PFSK-1 (cell line): ENCODE results near the gene PPP2R2B.

Experiments used
- POLR2AphosphoS5 ChIP-seq: IDR thresholded peaks from 2 replicates; pipeline ENCODE4 v1.6.1; 2012; ENCODE audit warnings: low read depth, mild to moderate bottlenecking, control low read depth, low read length, moderate library complexity
- REST ChIP-seq, 2 experiments: IDR thresholded peaks; 2 replicates each; pipeline versions ENCODE4 v1.6.1 to v1.8.0; 2011 to 2012; ENCODE audit warnings: low read depth in 2 of 2, low read length in 2 of 2, control low read depth in 1 of 2, inconsistent platforms in 1 of 2, mild to moderate bottlenecking in 1 of 2, moderate library complexity in 1 of 2; ENCODE audit not compliant: insufficient read depth in 1 of 2
- TAF1 ChIP-seq: IDR thresholded peaks from 2 replicates; pipeline ENCODE4 v1.6.1; 2012; ENCODE audit warnings: low read length, control low read depth, borderline replicate concordance; ENCODE audit not compliant: insufficient read depth

DNA sequence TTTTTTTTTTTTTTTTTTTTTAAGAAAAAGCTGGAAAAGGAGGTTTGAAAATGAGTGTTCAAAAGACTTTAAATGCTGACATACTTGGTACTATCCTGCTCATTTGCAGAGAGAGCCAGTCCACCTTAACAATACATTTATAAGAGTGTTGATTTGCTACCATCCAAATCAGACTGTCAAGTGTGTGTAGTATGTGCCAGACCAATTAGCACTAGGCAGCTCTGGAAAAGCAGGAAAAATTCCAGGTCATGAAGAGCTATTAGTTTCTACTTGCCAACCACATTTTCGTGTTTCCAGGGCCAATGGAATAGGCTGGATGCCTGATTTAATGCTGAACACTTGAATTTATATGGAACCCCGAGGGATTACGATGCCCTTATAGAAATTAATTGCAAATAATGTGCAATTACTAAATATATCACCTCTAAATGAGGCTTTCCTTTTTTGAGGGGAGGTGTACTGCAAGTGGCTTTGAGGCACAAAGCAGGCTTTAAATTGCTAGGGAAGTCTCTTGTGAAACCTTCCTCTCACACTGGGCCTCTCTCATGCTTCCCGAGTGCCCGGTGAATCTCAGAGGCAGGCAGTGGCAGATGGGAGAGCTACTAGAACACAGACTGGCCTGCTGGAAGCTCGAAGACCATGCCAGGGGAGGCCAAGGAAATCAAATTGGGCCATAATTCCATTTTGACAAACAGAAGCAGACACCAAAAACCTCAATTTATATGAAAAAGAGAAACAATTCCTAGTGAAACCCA lies 178.7 kb downstream of the PPP2R2B start:
- TF ChIP-seq POLR2AphosphoS5 (no peak), TAF1 (no peak), REST (IDR thresholded peaks at IDR 0.05; ENCODE audit: insufficient read depth in 1 of 2, low read depth in 2 of 2, low read length in 2 of 2) (no peak)
